Kidney (tissue), 14 donors: Measurements from ENCODE around the gene C1orf174. TPM values are rescaled to one million over a fixed set of nuclear protein-coding genes. Genes with fewer than 3 reads are reported as not detected.

Experiments used
- DNase-seq, 5 donors: peaks; one replicate each; pipeline ENCODE4 v3.0.0-alpha.2; 2013 to 2020
- FAIRE-seq: peaks from 2 replicates; lab custom pipeline; 2012; peaks lifted over from hg19 to GRCh38; lab: Jason Lieb, UNC
- H3K27ac ChIP-seq, 2 donors: one replicate each; pipeline ENCODE4 v1.7.0; 2013; ENCODE audit warnings: low read depth in 2 of 2, low read length in 2 of 2, inconsistent platforms in 1 of 2
- H3K27me3 ChIP-seq: one replicate; pipeline ENCODE4 v1.7.1; 2013; ENCODE audit warnings: low read length, inconsistent platforms; ENCODE audit not compliant: control insufficient read depth, insufficient read depth
- H3K36me3 ChIP-seq, 3 donors: one replicate each; pipeline versions ENCODE4 v1.7.0 to v1.7.1; 2013; ENCODE audit warnings: low read length in 3 of 3, control low read depth in 1 of 3, inconsistent platforms in 1 of 3; ENCODE audit not compliant: insufficient read depth in 3 of 3, control insufficient read depth in 2 of 3
- H3K4me1 ChIP-seq, 3 donors: one replicate each; pipeline versions ENCODE4 v1.7.0 to v1.7.1; 2013; ENCODE audit warnings: low read length in 3 of 3, inconsistent platforms in 1 of 3, low read depth in 1 of 3; ENCODE audit not compliant: control insufficient read depth in 2 of 3, insufficient read depth in 2 of 3
- H3K4me3 ChIP-seq, 3 donors: one replicate each; pipeline versions ENCODE4 v1.7.0 to v1.8.1; 2013; ENCODE audit warnings: low read length in 3 of 3, control low read depth in 1 of 3, inconsistent platforms in 1 of 3
- H3K9ac ChIP-seq, 3 donors: one replicate each; pipeline versions ENCODE4 v1.7.0 to v1.7.1; 2013; ENCODE audit warnings: low read length in 3 of 3, control low read depth in 1 of 3, inconsistent platforms in 1 of 3
- H3K9me3 ChIP-seq, 3 donors: one replicate each; pipeline versions ENCODE4 v1.7.0 to v1.7.1; 2013; ENCODE audit warnings: low read length in 3 of 3, control low read depth in 1 of 3, inconsistent platforms in 1 of 3; ENCODE audit not compliant: control insufficient read depth in 2 of 3, insufficient read depth in 1 of 3
- CTCF ChIP-seq: IDR thresholded peaks from 3 replicates; pipeline ENCODE4 v1.5.1; 2012; ENCODE audit warnings: mild to moderate bottlenecking, moderate library complexity, borderline replicate concordance; ENCODE audit not compliant: insufficient read depth; ENCODE audit errors: extremely low read depth
- intact Hi-C: fragments of 100-400 bp; cut with DNase I; formaldehyde crosslinking; loops from one replicate; pipeline ENCODE4 v1.11.1; 2022
- polyA plus RNA-seq: library from polyadenylated mRNA; stranded (reverse); fragments of 350-450 nt; fragmentation: Illumina TruSeq; extraction: RNeasy Lipid Tissue Mini Kit (QIAGEN cat#74804); gene quantifications from one replicate; pipeline ENCODE4 v1.2.3, GENCODE V29; 2014; ENCODE audit warnings: low read depth, low replicate concordance; ENCODE audit not compliant: insufficient read depth
- total RNA-seq: library from RNA; stranded (reverse); fragmentation: NEBNext Ultra II Directional; extraction: Animal tissue kit (Norgen Biotek cat#: 25700); gene quantifications from one replicate; pipeline ENCODE4 v1.2.1, GENCODE V29; 2021
- donor health status: control.
- donor health status: control.
- donor health status: control.
- donor health status: control.
- donor health status: control.
- donor health status: DM: yes; HTN: yes; CAD: no.
- donor health status: Normal renal cell carcinoma (clear cell type).

The C1orf174 gene
- total and polyA plus RNA-seq, 2 donors from 2014 or later, result 15.9 to 16.8 TPM

DNA sequence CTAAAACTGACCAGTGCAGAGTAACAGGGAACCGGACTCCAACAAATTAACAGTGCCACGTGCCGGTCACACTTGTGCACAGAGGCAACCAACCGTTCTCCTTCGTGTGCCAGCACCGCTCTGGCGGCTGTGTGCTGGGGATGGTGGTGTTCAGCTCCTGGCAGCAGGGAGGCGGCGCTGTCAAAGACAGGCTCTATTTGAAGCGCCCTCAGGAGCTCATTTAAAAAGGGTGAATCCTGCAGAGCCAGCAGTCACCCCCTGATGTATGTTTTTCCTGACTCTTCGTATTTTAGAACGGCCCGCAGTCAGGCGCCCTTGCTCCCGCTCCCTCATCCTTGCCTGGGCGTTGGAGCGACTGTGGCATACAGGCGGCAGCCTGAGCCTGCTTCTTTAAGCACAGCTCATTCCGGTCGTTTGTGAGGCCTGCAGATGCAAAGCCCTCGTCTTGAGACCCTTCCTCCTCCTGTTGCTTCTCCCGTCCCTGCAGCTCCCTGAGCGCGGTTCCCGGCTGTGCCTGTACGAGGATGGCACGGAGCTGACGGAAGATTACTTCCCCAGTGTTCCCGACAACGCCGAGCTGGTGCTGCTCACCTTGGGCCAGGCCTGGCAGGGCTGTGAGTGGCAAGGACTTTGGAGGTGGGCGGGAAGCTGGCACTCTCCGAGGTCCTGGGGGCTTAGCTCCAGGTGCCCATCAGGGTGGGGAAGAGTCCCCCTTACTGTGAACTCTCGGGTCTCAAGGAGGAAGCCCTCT lies 41.7 kb downstream of the C1orf174 start:
- intact Hi-C loops, result no loop called here
- FAIRE-seq (no peak), DNase-seq (peak; percentile 55 to 83 (median 73))
- H3K36me3 ChIP-seq, result no peaks in the 10 kb centered on the region
- TF ChIP-seq CTCF, result no peak
- H3K9ac ChIP-seq, result peak overlapping the region in 1 of 3 donors; percentile 61
- H3K4me3 ChIP-seq, result peak overlapping the region in 2 of 3 donors; percentile 82 to 85
- no peaks in the 10 kb centered on the region for H3K27me3 ChIP-seq
- no peaks in the 10 kb centered on the region for H3K9me3 ChIP-seq
- H3K27ac ChIP-seq, result no peak overlapping the region
- H3K4me1 ChIP-seq, result peaks cover 0 to 14% (median 12%) of the 10 kb centered on the region in 3 donors

GRCh38 chr1:3857791-3858129 lies 42.3 kb downstream of the C1orf174 start:
- peak overlapping the region in 2 of 3 donors; percentile 37 to 61 for H3K9ac ChIP-seq
- peak overlapping the region; percentile 62 to 65 for H3K27ac ChIP-seq

DNA sequence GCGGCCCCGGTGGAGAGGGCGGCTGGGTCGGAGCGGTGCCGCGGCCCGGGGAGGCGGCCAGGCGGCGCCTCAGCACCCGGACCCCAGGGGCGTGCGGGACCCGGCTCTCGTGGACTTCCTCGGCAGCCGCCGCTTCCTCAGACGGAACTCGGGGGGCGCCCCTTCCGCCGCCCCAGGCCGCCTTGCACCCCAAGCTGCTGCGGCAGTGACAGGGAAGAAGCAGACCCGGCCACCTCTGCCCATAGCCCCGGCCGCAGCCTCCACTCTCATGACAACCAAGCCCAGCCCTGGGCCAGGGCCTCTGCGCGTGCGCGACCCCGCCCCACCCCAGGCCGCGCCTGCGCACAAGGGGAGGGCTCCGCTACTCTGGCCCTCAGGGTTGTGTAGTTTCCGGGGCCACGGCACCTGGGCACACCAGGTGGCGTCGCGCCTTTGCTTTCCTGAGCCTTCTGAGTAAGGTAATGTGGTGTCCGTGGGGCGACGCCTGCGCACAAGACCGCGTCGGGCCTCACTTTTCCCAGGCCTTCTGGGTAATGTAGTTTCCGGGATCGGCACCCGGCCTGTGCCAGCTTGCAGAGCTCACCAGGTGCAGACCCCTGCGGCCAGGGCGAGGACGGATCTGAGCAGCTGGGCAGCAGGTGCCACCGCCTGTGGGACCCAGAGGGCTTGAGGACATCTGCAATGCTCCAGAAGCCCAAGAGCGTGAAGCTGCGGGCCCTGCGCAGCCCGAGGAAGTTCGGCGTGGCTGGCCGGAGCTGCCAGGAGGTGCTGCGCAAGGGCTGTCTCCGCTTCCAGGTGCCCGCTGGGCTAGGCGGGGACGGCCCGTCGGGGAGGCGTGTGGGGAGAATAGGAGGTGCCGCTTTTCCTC lies 42.9 kb downstream of the C1orf174 start, which contains the start of the genes CEP104 and DFFB:
CEP104 (minus strand) TSS at position 289 of the 868 bp plus-strand sequence. CDS start 4,804 bp downstream, outside the sequence.
DFFB (plus strand) TSS at position 554 of the 868 bp plus-strand sequence; CDS start at position 682, 128 bp downstream.
- Histone ChIP-seq H3K9me3 (no peaks in the 10 kb centered on the region), H3K27ac (peak within 1 kb of the TSS; percentile 62 to 65), H3K36me3 (no peaks in the 10 kb centered on the region), H3K9ac (peak within 1 kb of the TSS; percentile 54 to 67 (median 61)), H3K27me3 (no peaks in the 10 kb centered on the region), H3K4me3 (peak within 1 kb of the TSS; percentile 82 to 85 (median 83)), H3K4me1 (peaks cover 0 to 14% (median 12%) of the 10 kb centered on the region in 3 donors)
- TF ChIP-seq CTCF, result peak; percentile 38
- DNase-seq (peak; percentile 98), FAIRE-seq (peak; percentile 46)
- intact Hi-C loops, result no loop called here

More at GRCh38 chr1:3857791-3858129, 42.3 kb downstream of the C1orf174 start:
- TF ChIP-seq CTCF, result no peak
- no peaks in the 10 kb centered on the region for H3K9me3 ChIP-seq
- peaks cover 0 to 14% (median 12%) of the 10 kb centered on the region in 3 donors for H3K4me1 ChIP-seq
- H3K27me3 ChIP-seq, result no peaks in the 10 kb centered on the region
- DNase-seq (no peak), FAIRE-seq (no peak)
- intact Hi-C loops, result no loop called here
- H3K36me3 ChIP-seq, result no peaks in the 10 kb centered on the region
- peak overlapping the region; percentile 82 to 85 (median 83) for H3K4me3 ChIP-seq
